Upper lobe of left lung (tissue), 6 donors: ENCODE data around the gene IL1RAP. TPM values are rescaled to one million over a fixed set of nuclear protein-coding genes. Genes with fewer than 3 reads are reported as not detected.

Experiments
- ATAC-seq, 2 donors: fragments of 200-7000 bp; cut with Tn5 transposase; one replicate each; pipeline ENCODE4 v1.9.1; 2022; ENCODE audit warnings: mild to moderate bottlenecking in 2 of 2, moderate library complexity in 2 of 2; ENCODE audit not compliant: low FRiP score in 2 of 2
- DNase-seq, 2 donors: peaks; one replicate each; pipeline ENCODE4 v3.0.0-alpha.2; 2019 to 2020
- H3K27ac ChIP-seq, 4 donors: fragments of 200-600 bp; sonication (generic); one replicate each; pipeline ENCODE4 v1.5.1; 2016 to 2019
- H3K27me3 ChIP-seq, 4 donors: fragments of 200-600 bp; sonication (generic); one replicate each; pipeline ENCODE4 v1.5.1; 2017 to 2019
- H3K36me3 ChIP-seq, 4 donors: fragments of 200-600 bp; sonication (generic); one replicate each; pipeline ENCODE4 v1.5.1; 2016 to 2019
- H3K4me1 ChIP-seq, 4 donors: fragments of 200-600 bp; sonication (generic); one replicate each; pipeline ENCODE4 v1.5.1; 2018 to 2019
- H3K4me3 ChIP-seq, 4 donors: fragments of 200-600 bp; sonication (generic); one replicate each; pipeline ENCODE4 v1.5.1; 2017 to 2019; ENCODE audit warnings: mild to moderate bottlenecking in 2 of 4, moderate library complexity in 1 of 4
- H3K9me3 ChIP-seq, 4 donors: fragments of 200-600 bp; sonication (generic); one replicate each; pipeline ENCODE4 v1.5.1; 2018 to 2019
- CTCF ChIP-seq, 6 experiments: fragments of 450-650 bp in 4 of 6; fragments of 200-600 bp in 2 of 6; sonication (generic) in 2 of 6; IDR thresholded peaks; one replicate each; pipeline ENCODE4 v1.5.1; 2016 to 2019; ENCODE audit warnings: antibody characterized with exemption in 6 of 6
- EP300 ChIP-seq, 4 donors: sonication (generic); formaldehyde crosslinking; IDR thresholded peaks; one replicate each; pipeline ENCODE4 v1.5.1; 2017; ENCODE audit warnings: antibody characterized with exemption in 4 of 4, control low read depth in 2 of 4
- POLR2A ChIP-seq, 4 donors: fragments of 450-650 bp; IDR thresholded peaks; one replicate each; pipeline ENCODE4 v1.5.1; 2016 to 2017; ENCODE audit warnings: antibody characterized with exemption in 4 of 4, mild to moderate bottlenecking in 2 of 4
- POLR2AphosphoS5 ChIP-seq, 2 donors: sonication (generic); formaldehyde crosslinking; IDR thresholded peaks; one replicate each; pipeline ENCODE4 v1.5.1; 2017; ENCODE audit warnings: antibody characterized with exemption in 2 of 2
- WGBS, 2 donors: methylation state at CpG; one replicate each; pipeline ENCODE4 v1.1.5; 2017 to 2018; 5-methylcytosine and 5-hydroxymethylcytosine counted together
- total RNA-seq, 6 donors: library from RNA; depleted of rRNA in 4 of 6; stranded (reverse); fragments of >200 nt in 4 of 6; gene quantifications; one replicate each; pipeline versions ENCODE4 v1.1.0 to v1.2.1, GENCODE V29; 2016 to 2021
- donor health status: DM: no; HTN: no; CAD: no; lungs with moderate emphysema.
- donor health status: DM: no; HTN: yes; CAD: no; lungs with severe emphysema.

The IL1RAP gene
- total RNA-seq, 6 donors from 2014 or later = 6.3 to 29.8 (median 22.7) TPM

- no peak for TF ChIP-seq POLR2AphosphoS5 (IDR thresholded peaks at IDR 0.05)
- no peak for TF ChIP-seq CTCF (IDR thresholded peaks at IDR 0.05)
- no peak for TF ChIP-seq EP300 (IDR thresholded peaks at IDR 0.05)
- no peak for TF ChIP-seq POLR2A (IDR thresholded peaks at IDR 0.05)
- no peaks in the 10 kb centered on the region for H3K27me3 ChIP-seq
- H3K4me3 ChIP-seq = no peak overlapping the region
- no peaks in the 10 kb centered on the region for H3K36me3 ChIP-seq
- H3K9me3 ChIP-seq = no peaks in the 10 kb centered on the region
- no peak for ATAC-seq
- no peak for DNase-seq
- no peak overlapping the region for H3K27ac ChIP-seq
- peaks cover 0 to 9% (median 7%) of the 10 kb centered on the region in 4 donors for H3K4me1 ChIP-seq
- WGBS, 2 donors = 67% methylated on average over 5 of the region's 5 CpGs
These were observed 182.1 kb downstream of the IL1RAP start for GRCh38 chr3:190695994-190696393.

DNA sequence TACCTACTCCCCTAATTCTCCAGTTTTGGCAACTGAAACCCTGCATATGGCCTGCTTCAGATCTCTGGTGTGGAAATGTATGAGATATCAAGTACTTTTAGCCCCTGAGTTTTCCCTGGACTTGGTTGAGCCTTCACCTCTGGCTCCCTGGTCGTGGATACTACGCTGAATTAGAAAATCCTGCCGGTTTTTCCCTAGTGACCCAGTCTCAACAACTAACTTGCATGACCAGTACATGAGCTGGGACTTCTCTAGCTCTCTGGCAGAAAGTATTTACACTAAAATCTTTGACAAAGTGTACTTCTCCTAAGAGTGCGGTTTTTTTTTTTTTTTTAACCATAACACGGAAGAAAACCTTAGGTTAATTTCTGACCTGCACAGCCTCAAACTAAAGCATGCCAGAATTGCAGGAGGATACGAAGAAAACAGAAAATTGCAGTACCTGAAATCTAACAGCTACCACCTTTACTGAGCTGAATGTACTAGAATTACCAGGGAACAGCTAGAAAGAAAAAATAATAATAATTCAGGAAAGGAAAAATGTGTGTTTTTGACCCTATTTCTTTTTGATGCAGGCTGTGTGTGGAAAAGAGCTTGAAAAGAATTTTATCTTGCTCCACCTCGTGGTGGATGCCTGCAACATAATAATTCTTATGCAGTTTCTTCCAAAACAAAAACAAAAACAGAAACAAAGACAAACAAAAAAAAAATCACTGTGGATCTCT, 183.1 kb downstream of the IL1RAP start:
- peaks cover 0 to 9% (median 7%) of the 10 kb centered on the region in 4 donors for H3K4me1 ChIP-seq
- no peaks in the 10 kb centered on the region for H3K36me3 ChIP-seq
- H3K27ac ChIP-seq = peak overlapping the region in 2 of 4 donors; percentile 18 to 36
- no peaks in the 10 kb centered on the region for H3K9me3 ChIP-seq
- WGBS, 2 donors = 35 to 39% methylated on average over 7 of the region's 7 CpGs
- peak overlapping the region in 3 of 4 donors; percentile 12 to 31 (median 22) for H3K4me3 ChIP-seq
- ATAC-seq (peak in 1 of 2 donors; percentile 61), DNase-seq (no peak)
- TF ChIP-seq CTCF (IDR thresholded peaks at IDR 0.05) (peak; percentile 22 to 61 (median 46)), EP300 (IDR thresholded peaks at IDR 0.05) (no peak)
- no peaks in the 10 kb centered on the region for H3K27me3 ChIP-seq

GRCh38 chr3:190697502-190697830, 183.6 kb downstream of the IL1RAP start:
- no peak for ATAC-seq

GRCh38 chr3:190697901-190698300, 184.0 kb downstream of the IL1RAP start:
- H3K4me1 ChIP-seq = peaks cover 0 to 9% (median 7%) of the 10 kb centered on the region in 4 donors
- DNase-seq = no peak
- H3K9me3 ChIP-seq = no peaks in the 10 kb centered on the region
- no peaks in the 10 kb centered on the region for H3K36me3 ChIP-seq
- H3K27me3 ChIP-seq = no peaks in the 10 kb centered on the region
- no peak for TF ChIP-seq CTCF (IDR thresholded peaks at IDR 0.05)
- no peak for TF ChIP-seq EP300 (IDR thresholded peaks at IDR 0.05)
- no peak for TF ChIP-seq POLR2AphosphoS5 (IDR thresholded peaks at IDR 0.05)
- no peak for TF ChIP-seq POLR2A (IDR thresholded peaks at IDR 0.05)
- 54 to 60% methylated on average over 4 of the region's 4 CpGs for WGBS, 2 donors
- no peak overlapping the region for H3K4me3 ChIP-seq
- H3K27ac ChIP-seq = no peak overlapping the region
- ATAC-seq = peak in 1 of 2 donors; percentile 86

More at GRCh38 chr3:190697502-190697830, 183.6 kb downstream of the IL1RAP start:
- no peak for DNase-seq
- Histone ChIP-seq H3K4me1 (peaks cover 0 to 9% (median 7%) of the 10 kb centered on the region in 4 donors), H3K9me3 (no peaks in the 10 kb centered on the region), H3K27me3 (no peaks in the 10 kb centered on the region), H3K27ac (no peak overlapping the region), H3K4me3 (no peak overlapping the region), H3K36me3 (no peaks in the 10 kb centered on the region)
- TF ChIP-seq POLR2A (IDR thresholded peaks at IDR 0.05) = no peak
- TF ChIP-seq EP300 (IDR thresholded peaks at IDR 0.05) = no peak
- no peak for TF ChIP-seq POLR2AphosphoS5 (IDR thresholded peaks at IDR 0.05)
- TF ChIP-seq CTCF (IDR thresholded peaks at IDR 0.05) = no peak

GRCh38 chr3:190699776-190700175, 185.9 kb downstream of the IL1RAP start:
- H3K27me3 ChIP-seq = no peaks in the 10 kb centered on the region
- WGBS, 2 donors = 69 to 82% methylated on average over 2 of the region's 2 CpGs
- peaks cover 0 to 9% (median 7%) of the 10 kb centered on the region in 4 donors for H3K4me1 ChIP-seq
- no peak for ATAC-seq
- TF ChIP-seq POLR2AphosphoS5 (IDR thresholded peaks at IDR 0.05) (no peak), EP300 (IDR thresholded peaks at IDR 0.05) (no peak), POLR2A (IDR thresholded peaks at IDR 0.05) (no peak), CTCF (IDR thresholded peaks at IDR 0.05) (no peak)
- no peak for DNase-seq
- H3K36me3 ChIP-seq = no peaks in the 10 kb centered on the region
- H3K9me3 ChIP-seq = no peaks in the 10 kb centered on the region
- H3K4me3 ChIP-seq = no peak overlapping the region
- no peak overlapping the region for H3K27ac ChIP-seq
